ENCODE measurements around the gene COMMD4.

DNA sequence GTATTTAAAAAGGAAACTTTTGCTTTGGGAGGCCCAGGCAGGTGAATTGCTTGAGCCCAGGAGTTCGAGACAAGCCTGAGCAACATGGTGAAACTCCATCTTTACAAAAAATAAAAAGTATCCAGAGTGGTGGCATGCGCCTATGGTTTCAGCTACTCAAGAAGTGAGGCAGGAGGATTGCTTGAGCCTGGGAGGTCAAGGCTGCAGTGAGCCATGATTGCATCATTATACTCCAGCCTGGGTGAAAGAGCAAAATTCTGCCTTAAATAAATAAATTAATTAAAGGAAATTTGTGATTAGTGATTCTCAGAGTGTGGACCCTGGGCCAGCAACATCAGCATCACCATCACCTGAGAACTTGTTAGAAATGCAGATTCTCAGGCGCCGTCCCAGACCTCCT, 9.9 kb upstream of the COMMD4 start:
- TF ChIP-seq, protein P1, sequence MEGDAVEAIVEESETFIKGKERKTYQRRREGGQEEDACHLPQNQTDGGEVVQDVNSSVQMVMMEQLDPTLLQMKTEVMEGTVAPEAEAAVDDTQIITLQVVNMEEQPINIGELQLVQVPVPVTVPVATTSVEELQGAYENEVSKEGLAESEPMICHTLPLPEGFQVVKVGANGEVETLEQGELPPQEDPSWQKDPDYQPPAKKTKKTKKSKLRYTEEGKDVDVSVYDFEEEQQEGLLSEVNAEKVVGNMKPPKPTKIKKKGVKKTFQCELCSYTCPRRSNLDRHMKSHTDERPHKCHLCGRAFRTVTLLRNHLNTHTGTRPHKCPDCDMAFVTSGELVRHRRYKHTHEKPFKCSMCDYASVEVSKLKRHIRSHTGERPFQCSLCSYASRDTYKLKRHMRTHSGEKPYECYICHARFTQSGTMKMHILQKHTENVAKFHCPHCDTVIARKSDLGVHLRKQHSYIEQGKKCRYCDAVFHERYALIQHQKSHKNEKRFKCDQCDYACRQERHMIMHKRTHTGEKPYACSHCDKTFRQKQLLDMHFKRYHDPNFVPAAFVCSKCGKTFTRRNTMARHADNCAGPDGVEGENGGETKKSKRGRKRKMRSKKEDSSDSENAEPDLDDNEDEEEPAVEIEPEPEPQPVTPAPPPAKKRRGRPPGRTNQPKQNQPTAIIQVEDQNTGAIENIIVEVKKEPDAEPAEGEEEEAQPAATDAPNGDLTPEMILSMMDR (IDR thresholded peaks at IDR 0.05), result no peak
- TF ChIP-seq POLR2AphosphoS5 (IDR thresholded peaks at IDR 0.05) (no peak), POLR2A (IDR thresholded peaks at IDR 0.05) (no peak), EP300 (IDR thresholded peaks at IDR 0.05) (no peak)
